NCI-H146 treated with DMSO at 0.1 percent for 48 hours (cell line): ENCODE results near the gene RNF148.
"Not testable (repeated sequence)": the region's sequence is repeated elsewhere in the genome, so short reads cannot be mapped to it uniquely, and the experiment has no call there.

Experiments used
- DNase-seq: peaks from one replicate; lab custom pipeline; 2025; ENCODE audit not compliant: unreplicated experiment; lab: John Stamatoyannopoulos, UW

Gene RNF148

DNA sequence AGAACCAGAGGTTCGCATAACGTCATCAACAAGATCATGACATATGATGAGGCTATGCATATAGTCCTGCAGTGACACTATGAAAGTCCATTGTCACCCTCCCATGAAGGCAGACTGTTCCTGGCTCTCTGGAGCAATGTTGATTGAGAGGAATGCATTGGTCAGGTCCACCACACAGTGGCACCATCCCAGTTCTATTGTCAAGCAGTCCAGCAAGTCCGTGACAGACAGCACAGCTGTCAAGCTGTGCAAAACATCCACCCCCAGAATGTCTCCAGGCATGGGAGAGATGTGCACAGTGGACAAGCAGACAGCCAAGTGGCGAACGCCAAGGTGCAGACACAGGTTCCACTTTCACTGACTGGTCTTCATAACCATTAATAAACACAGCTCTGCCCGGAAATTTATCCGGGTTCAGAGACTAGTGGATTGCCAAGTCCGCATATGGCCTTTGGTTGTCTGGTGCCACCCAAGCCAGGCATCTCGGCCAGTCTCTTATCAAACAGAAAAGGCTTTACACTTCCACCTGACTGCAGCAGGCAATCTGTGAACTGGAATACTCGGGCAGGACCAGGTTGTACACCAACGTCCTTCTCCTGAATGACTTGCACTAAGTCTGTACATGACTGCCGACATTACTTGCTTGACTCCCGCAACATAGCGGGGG lies 11.0 kb downstream of the RNF148 start:
- DNase-seq = no peak

DNA sequence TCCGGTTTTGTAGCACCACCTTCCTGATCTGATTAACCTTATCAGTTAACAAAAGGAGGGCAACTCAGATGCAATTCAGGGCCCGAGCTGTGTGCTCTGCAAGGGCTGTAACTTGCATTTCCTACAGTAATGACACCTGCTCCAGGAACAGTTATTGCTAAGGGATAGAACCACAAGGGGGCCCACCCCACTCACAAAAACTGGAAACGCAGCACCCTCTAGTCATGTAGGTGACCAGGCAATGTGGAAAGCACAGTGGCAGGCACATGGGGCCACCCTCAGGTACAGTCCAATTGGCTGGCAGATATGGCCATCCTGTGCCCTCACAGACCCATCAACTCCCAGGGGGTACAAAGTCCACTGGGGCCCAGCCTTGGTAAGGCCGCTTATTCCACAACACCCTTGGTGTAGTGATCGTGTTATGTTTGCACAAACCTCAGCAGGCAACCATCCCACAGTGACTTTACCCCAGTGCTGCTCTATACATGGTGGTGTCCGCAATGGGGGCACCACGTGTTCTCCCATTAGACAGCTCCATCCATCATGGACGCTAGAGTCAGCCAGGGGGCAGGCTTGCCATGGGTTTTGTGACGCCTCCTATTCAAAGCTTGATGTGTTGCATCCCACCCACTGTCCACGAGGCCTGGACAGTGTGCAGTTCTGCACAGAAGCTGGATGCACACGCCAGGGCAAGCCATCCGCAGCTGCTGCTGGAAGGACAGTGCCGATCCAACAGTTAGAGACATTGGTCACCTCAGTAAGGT lies 13.2 kb downstream of the RNF148 start:
- DNase-seq = no peak

GRCh38 chr7:122688400-122688998 lies 14.2 kb downstream of the RNF148 start:
- no peak for DNase-seq

- no peak for DNase-seq
Observed at GRCh38 chr7:122686360-122686878, 16.3 kb downstream of the RNF148 start.

- no peak for DNase-seq
Observed at GRCh38 chr7:122684504-122684903, 18.2 kb downstream of the RNF148 start.

DNA sequence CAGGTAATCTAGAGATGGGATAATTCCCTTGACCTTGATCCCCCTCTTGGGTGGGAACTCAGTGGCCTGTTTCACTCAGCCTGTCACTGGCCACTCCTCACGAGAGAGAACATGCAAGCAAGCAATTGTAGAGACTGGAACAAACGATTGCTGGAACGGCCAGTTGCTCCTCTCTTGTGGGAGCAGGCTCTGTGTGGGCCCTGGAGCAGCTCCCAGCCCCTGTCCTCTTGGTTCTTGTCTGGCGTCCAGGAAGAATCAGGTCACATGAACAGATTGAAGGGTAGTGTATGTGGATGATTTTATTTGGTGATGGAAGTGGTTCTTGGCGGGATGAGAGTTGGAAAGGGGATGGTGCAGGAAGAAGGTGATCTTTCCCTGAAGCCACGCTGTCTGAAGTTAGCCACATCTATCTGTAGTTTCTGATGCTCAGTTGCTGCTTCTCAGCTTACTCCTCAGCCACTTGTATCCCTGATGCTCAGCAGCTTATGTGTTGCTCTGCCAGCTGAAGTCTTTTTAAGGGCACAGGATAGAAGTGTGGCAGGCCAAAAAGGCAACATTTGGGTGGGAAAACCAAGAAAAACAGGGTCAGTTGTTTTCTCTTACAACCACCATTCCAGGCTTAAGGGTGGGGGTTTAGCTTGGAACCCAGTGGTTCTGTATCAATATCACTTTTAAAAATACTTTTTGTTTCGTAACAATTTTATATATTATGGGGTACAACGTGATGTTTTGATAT lies 19.7 kb downstream of the RNF148 start:
- DNase-seq = no peak

- DNase-seq = not testable (repeated sequence)
Observed at GRCh38 chr7:122681186-122681585, 21.5 kb downstream of the RNF148 start.

- DNase-seq = no peak
Observed at GRCh38 chr7:122679813-122680212, 22.9 kb downstream of the RNF148 start.

DNA sequence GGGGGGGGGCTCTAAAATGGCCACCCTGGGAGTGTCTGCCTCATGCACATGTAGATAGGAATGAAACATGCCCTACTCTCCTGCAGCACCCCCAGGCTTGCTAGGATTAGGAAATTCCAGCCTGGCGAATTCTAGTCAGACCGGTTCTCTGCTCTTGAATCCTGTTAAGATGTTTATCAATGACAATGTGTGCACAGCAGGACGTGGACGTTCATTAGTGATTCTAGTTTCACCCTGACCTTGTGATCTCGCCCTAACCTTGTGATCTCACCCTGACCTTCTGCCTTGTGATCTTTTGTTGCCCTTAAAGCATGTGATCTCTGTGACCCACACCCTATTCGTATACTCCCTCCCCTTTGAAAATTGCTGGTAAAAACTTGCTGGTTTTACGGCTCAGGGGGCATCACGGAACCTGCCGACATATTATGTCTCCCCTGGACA lies 23.4 kb downstream of the RNF148 start:
- not testable (repeated sequence) for DNase-seq

DNA sequence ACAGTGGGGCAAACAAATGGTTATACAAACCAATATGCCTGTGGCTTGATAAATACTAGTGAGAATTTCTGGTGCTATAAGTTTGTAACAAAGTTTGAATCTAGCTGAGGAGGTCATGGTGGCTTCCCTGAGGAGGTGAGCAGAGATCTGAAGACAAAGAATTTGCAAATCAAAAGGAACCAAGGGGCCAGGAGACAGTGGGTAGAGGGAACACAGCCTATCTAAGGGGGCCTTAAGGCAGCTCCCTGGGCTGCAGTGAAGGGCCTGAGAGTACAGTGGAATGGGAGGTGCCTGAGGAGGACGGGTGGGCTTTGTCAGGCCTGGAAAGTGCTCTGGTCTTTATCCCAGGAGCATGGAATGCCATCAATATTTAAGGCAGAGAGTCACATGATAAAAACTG lies 25.6 kb downstream of the RNF148 start:
- no peak for DNase-seq

DNA sequence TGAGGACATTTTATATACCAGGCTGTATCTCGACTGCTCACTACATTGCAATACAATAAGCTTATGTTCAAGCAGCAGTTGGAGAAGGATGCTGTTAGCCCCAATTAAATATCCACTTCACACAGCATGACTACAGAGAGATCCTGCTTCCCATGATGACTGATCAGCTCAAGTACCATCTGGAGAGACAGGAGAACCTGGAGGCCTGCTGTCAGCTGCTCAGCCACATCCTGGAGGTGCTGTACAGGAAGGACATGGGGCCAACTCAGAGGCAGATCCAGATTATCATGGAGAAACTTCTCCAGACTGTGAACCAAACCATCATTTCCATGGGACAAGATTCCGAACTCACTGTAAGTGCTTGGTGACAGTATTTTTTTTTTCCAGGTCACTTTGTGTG lies 26.3 kb downstream of the RNF148 start:
- no peak for DNase-seq

DNA sequence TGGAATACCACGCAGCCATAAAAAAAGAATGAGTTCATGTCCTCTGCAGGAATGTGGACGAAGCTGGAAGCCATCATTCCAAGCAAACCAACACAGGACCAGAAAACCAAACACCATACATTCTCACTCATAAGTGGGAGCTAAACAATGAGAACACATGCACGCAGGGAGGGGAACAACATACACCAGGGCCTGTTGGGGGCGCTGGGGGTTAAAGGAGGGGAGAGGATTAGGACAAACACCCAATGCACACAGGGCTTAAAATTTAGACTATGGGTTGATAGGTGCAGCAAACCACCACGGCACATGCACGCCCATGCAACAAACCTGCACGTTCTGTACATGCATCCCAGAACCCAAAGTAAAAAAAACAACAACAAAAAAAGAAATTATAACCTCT lies 27.1 kb downstream of the RNF148 start:
- no peak for DNase-seq

GRCh38 chr7:122675011-122675410 lies 27.7 kb downstream of the RNF148 start:
- DNase-seq = no peak

GRCh38 chr7:122674502-122674901 lies 28.2 kb downstream of the RNF148 start:
- no peak for DNase-seq

DNA sequence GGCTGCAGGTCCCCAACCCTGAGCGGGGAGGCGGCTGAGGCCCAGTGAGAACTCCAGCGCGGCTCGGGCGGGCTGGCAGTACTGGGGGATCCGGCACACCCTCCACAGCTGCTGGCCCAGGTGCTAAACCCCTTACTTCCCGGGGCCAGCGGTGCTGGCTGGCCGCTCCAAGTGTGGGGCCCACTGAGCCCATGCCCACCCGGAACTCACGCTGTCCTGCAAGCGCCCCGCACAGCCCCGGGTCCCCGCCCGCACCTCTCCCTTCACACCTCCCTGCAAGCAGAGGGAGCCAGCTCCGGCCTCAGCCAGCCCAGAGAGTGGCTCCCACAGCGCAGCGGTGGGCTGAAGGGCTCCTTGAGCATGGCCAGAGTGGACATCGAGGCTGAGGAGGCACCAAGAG lies 28.8 kb downstream of the RNF148 start:
- DNase-seq = no peak

DNA sequence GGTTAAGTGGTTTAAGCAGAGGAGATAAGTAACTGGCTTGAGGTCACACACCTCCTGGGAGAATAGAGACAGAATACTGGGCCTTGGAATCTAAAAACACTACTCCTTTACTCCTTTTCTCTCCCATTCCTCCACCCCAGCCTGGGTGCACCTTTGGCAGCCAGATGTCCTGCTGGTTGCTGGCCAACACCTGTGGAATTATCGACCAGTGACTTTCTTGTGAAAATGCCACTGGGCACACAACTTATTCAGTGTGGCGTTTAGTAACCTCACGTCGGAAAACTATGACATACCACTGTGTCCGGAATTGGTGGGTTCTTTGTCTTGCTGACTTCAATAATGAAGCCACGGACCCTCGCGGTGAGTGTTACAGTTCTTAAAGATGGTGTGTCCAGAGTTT lies 30.2 kb downstream of the RNF148 start:
- DNase-seq = no peak

DNA sequence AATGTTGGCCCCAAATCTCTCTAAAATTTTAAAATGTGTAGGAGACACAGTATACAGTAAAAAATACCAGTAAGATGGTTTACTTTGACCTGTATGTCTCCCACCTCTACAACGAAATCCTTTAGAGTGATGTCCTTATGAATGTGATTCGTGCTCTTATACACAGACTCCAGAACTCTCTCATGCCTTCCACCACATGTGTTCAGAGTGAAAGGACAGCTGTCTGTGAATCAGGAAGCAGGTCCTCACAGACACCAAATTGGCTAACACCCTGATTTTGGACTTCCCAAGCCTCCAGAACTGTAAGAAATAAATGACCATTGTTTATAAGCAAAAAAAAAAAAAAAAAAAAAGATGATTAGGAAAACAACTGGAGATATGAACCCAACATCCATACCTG lies 39.0 kb downstream of the RNF148 start:
- no peak for DNase-seq

GRCh38 chr7:122658856-122659255 lies 43.9 kb downstream of the RNF148 start:
- DNase-seq = no peak

DNA sequence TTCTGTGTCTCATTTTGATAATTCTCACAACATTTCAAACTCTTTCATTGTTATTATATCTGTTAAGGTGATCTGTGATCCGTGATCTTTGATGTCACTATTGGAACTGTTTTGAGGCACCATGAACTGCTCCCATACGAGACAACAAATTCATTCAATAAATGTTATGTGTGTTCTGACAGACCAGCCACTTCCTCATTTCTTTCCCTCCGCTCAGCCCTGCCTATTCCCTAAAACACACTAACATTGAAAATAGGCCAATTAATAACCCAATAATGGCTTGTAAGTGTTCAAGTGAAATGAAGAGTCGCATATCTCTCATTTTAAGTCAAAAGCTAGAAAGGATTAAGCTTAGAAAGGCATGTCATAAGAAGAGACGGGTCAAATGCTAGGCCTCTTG lies 49.0 kb downstream of the RNF148 start:
- no peak for DNase-seq

DNA sequence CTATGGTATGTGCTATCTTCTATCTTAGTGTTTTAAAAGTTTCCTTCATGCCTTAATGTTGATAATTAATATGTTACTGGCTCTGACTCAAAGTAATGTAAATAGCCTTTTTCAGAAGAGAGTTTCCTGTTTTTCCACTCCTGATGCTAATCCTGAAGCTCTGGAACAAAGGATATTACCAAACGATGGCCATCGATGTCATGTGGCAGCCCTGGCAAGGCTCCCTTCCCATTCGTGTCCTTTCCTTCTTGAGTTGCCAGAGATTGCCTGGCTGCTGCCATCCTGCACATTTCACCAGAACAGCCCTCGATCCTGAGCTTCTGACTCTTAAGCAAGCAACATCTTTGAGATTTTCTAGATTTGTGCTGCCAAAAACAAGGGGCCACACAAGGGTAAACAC lies 49.8 kb downstream of the RNF148 start:
- no peak for DNase-seq
